T-helper 2 cell (primary cell): Measurements from ENCODE around the gene HK1.
"Not testable (repeated sequence)": the region's sequence is repeated elsewhere in the genome, so short reads cannot be mapped to it uniquely, and the experiment has no call there.

Experiments
- DNase-seq, 5 experiments: peaks; one replicate each; pipeline versions ENCODE4 v3.0.0 to v3.0.0-alpha.2; 2012 to 2022
- total RNA-seq, 2 donors: gene quantifications; one replicate each; lab custom pipeline; 2026; lab: John Stamatoyannopoulos, UW

The HK1 gene
- 118 to 153 reads per million in 2 donors for total RNA-seq

GRCh38 chr10:69278446-69278963, at the start of gene HK1:
TSS of gene HK1 (plus strand) at chr10:69278496.
- no peak for DNase-seq

GRCh38 chr10:69229616-69229916, 48.7 kb upstream of the HK1 start:
- DNase-seq = no peak

- no peak for DNase-seq
Observed at GRCh38 chr10:69230128-69230527, 48.2 kb upstream of the HK1 start.

- no peak for DNase-seq
Observed at GRCh38 chr10:69232252-69232651, 46.0 kb upstream of the HK1 start.

GRCh38 chr10:69232736-69233480, 45.4 kb upstream of the HK1 start:
- DNase-seq = peak in 2 of 5 experiments; percentile 43

- no peak for DNase-seq
Observed at GRCh38 chr10:69234447-69234846, 43.8 kb upstream of the HK1 start.

GRCh38 chr10:69237528-69238159, 40.7 kb upstream of the HK1 start:
- peak; percentile 61 to 84 (median 75) for DNase-seq

GRCh38 chr10:69239136-69239535, 39.2 kb upstream of the HK1 start:
- no peak for DNase-seq

GRCh38 chr10:69239816-69240434, 38.4 kb upstream of the HK1 start:
- DNase-seq = no peak

- DNase-seq = no peak
Observed at GRCh38 chr10:69240455-69240854, 37.8 kb upstream of the HK1 start.

- no peak for DNase-seq
Observed at GRCh38 chr10:69241575-69241974, 36.7 kb upstream of the HK1 start.

- no peak for DNase-seq
Observed at GRCh38 chr10:69242040-69242851, 36.0 kb upstream of the HK1 start.

- DNase-seq = no peak
Observed at GRCh38 chr10:69242852-69243212, 35.5 kb upstream of the HK1 start.

GRCh38 chr10:69243817-69244216, 34.5 kb upstream of the HK1 start:
- no peak for DNase-seq

- DNase-seq = no peak
Observed at GRCh38 chr10:69246036-69246435, 32.3 kb upstream of the HK1 start.

GRCh38 chr10:69246581-69247312, 31.5 kb upstream of the HK1 start:
- DNase-seq = no peak

- DNase-seq = no peak
Observed at GRCh38 chr10:69247313-69247710, 31.0 kb upstream of the HK1 start.

- DNase-seq = no peak
Observed at GRCh38 chr10:69248117-69248730, 30.1 kb upstream of the HK1 start.

- no peak for DNase-seq
Observed at GRCh38 chr10:69250041-69250440, 28.3 kb upstream of the HK1 start.

GRCh38 chr10:69251417-69251816, 26.9 kb upstream of the HK1 start:
- DNase-seq = not testable (repeated sequence)

GRCh38 chr10:69253171-69253570, 25.1 kb upstream of the HK1 start:
- DNase-seq = no peak

GRCh38 chr10:69254877-69255276, 23.4 kb upstream of the HK1 start:
- no peak for DNase-seq
